ENCODE measurements around the gene CGREF1.
"Not testable (repeated sequence)": the region's sequence is repeated elsewhere in the genome, so short reads cannot be mapped to it uniquely, and the experiment has no call there.

The CGREF1 gene

GRCh38 chr2:27111392-27112078 lies 7.4 kb downstream of the CGREF1 start:
- not testable (repeated sequence) for DNase-seq (ENCODE audit: low spot score)

- not testable (repeated sequence) for DNase-seq (ENCODE audit: low spot score)
Measured at GRCh38 chr2:27110603-27111352, 8.2 kb downstream of the CGREF1 start.

- no peak for DNase-seq (ENCODE audit: low spot score)
Measured at GRCh38 chr2:27109083-27109482, 9.8 kb downstream of the CGREF1 start.

- DNase-seq (ENCODE audit: low spot score) = no peak
Measured at GRCh38 chr2:27108221-27108620, 10.7 kb downstream of the CGREF1 start.

- no peak for DNase-seq (ENCODE audit: low spot score)
Measured at GRCh38 chr2:27105981-27106380, 12.9 kb downstream of the CGREF1 start.

GRCh38 chr2:27102329-27102728 lies 16.6 kb downstream of the CGREF1 start:
- DNase-seq (ENCODE audit: low spot score) = no peak

- DNase-seq (ENCODE audit: low spot score) = no peak
Measured at GRCh38 chr2:27100036-27100435, 18.9 kb downstream of the CGREF1 start.

GRCh38 chr2:27099334-27099955 lies 19.5 kb downstream of the CGREF1 start:
- no peak for DNase-seq (ENCODE audit: low spot score)

- no peak for DNase-seq (ENCODE audit: low spot score)
Measured at GRCh38 chr2:27097341-27097740, 21.6 kb downstream of the CGREF1 start.

- no peak for DNase-seq (ENCODE audit: low spot score)
Measured at GRCh38 chr2:27096748-27097297, 22.1 kb downstream of the CGREF1 start.

GRCh38 chr2:27095745-27096651 lies 22.9 kb downstream of the CGREF1 start:
- peak; percentile 36 for DNase-seq (ENCODE audit: low spot score)

- no peak for DNase-seq (ENCODE audit: low spot score)
Measured at GRCh38 chr2:27095427-27095744, 23.5 kb downstream of the CGREF1 start.

- DNase-seq (ENCODE audit: low spot score) = no peak
Measured at GRCh38 chr2:27094353-27094984, 24.5 kb downstream of the CGREF1 start.

GRCh38 chr2:27093430-27094352 lies 25.2 kb downstream of the CGREF1 start:
- DNase-seq (ENCODE audit: low spot score) = no peak

- no peak for DNase-seq (ENCODE audit: low spot score)
Measured at GRCh38 chr2:27092696-27093429, 26.1 kb downstream of the CGREF1 start.

- DNase-seq (ENCODE audit: low spot score) = no peak
Measured at GRCh38 chr2:27091746-27092695, 26.9 kb downstream of the CGREF1 start.

GRCh38 chr2:27089111-27089954 lies 29.6 kb downstream of the CGREF1 start:
- DNase-seq (ENCODE audit: low spot score) = no peak

GRCh38 chr2:27088634-27089033 lies 30.3 kb downstream of the CGREF1 start:
- DNase-seq (ENCODE audit: low spot score) = no peak

Measured in RKO (cell line).